Smooth muscle cell (in vitro differentiated cells): ENCODE results near the gene DIABLO. TPM values are rescaled to one million over a fixed set of nuclear protein-coding genes. Genes with fewer than 3 reads are reported as not detected.
"Not testable (repeated sequence)": the region's sequence is repeated elsewhere in the genome, so short reads cannot be mapped to it uniquely, and the experiment has no call there.

Experiments
- DNase-seq: peaks from one replicate; lab custom pipeline; 2025; ENCODE audit not compliant: unreplicated experiment; lab: John Stamatoyannopoulos, UW
- H2AFZ ChIP-seq: fragments of 200-600 bp; sonication (generic); 2 replicates; pipeline ENCODE4 v1.6.0; 2016; ENCODE audit warnings: antibody characterized with exemption, low read depth, mild to moderate bottlenecking
- H3F3A ChIP-seq: fragments of 200-600 bp; sonication (generic); 2 replicates; pipeline ENCODE4 v1.6.0; 2017; ENCODE audit warnings: antibody characterized with exemption, low read depth
- H3K27ac ChIP-seq: fragments of 200-600 bp; sonication (generic); 2 replicates; pipeline ENCODE4 v1.5.1; 2016; ENCODE audit warnings: low read depth, mild to moderate bottlenecking
- H3K27me3 ChIP-seq: fragments of 200-600 bp; sonication (generic); 2 replicates; pipeline ENCODE4 v1.6.1; 2016; ENCODE audit warnings: low read depth, mild to moderate bottlenecking
- H3K36me3 ChIP-seq: fragments of 200-600 bp; sonication (generic); 2 replicates; pipeline ENCODE4 v1.5.1; 2016; ENCODE audit warnings: low read depth
- H3K4me1 ChIP-seq: fragments of 200-600 bp; sonication (generic); 2 replicates; pipeline ENCODE4 v1.5.1; 2016; ENCODE audit warnings: low read depth
- H3K4me2 ChIP-seq: fragments of 200-600 bp; sonication (generic); 2 replicates; pipeline ENCODE4 v1.6.0; 2016; ENCODE audit warnings: mild to moderate bottlenecking
- H3K4me3 ChIP-seq: fragments of 200-600 bp; sonication (generic); 2 replicates; pipeline ENCODE4 v1.5.1; 2016; ENCODE audit warnings: mild to moderate bottlenecking
- H3K79me2 ChIP-seq: fragments of 200-600 bp; sonication (generic); 2 replicates; pipeline ENCODE4 v1.6.0; 2016; ENCODE audit warnings: low read depth, mild to moderate bottlenecking
- H3K9ac ChIP-seq: fragments of 200-600 bp; sonication (generic); 2 replicates; pipeline ENCODE4 v1.6.0; 2016; ENCODE audit warnings: low read depth
- H3K9me3 ChIP-seq: fragments of 200-600 bp; sonication (generic); replicated peaks from 2 replicates; pipeline ENCODE4 v1.5.1; 2016; ENCODE audit warnings: low read depth
- H4K20me1 ChIP-seq: fragments of 200-600 bp; sonication (generic); 2 replicates; pipeline ENCODE4 v1.6.0; 2016; ENCODE audit warnings: low read depth
- CTCF ChIP-seq: fragments of 200-600 bp; sonication (generic); IDR thresholded peaks from 2 replicates; pipeline ENCODE4 v1.5.1; 2017; ENCODE audit warnings: borderline replicate concordance, mild to moderate bottlenecking, antibody characterized with exemption; ENCODE audit not compliant: insufficient read depth, poor library complexity, severe bottlenecking
- WGBS: methylation state at CpG from one replicate; pipeline ENCODE4 v1.1.7; 2016; ENCODE audit warnings: low lambda C conversion rate; 5-methylcytosine and 5-hydroxymethylcytosine counted together
- polyA plus RNA-seq: library from polyadenylated mRNA; unstranded; fragments of >200 nt; fragmentation: Nextera tagmentation; extraction: Ambion mirVana; gene quantifications from 2 replicates; pipeline ENCODE4 v1.2.1, GENCODE V29; 2016
- total RNA-seq: library from RNA; depleted of rRNA; stranded (reverse); fragments of >200 nt; gene quantifications from 2 replicates; pipeline ENCODE4 v1.2.3, GENCODE V29; 2014

Gene DIABLO
- total and polyA plus RNA-seq, 2 experiments from 2014 or later: 68.8 to 76.2 TPM

DNA sequence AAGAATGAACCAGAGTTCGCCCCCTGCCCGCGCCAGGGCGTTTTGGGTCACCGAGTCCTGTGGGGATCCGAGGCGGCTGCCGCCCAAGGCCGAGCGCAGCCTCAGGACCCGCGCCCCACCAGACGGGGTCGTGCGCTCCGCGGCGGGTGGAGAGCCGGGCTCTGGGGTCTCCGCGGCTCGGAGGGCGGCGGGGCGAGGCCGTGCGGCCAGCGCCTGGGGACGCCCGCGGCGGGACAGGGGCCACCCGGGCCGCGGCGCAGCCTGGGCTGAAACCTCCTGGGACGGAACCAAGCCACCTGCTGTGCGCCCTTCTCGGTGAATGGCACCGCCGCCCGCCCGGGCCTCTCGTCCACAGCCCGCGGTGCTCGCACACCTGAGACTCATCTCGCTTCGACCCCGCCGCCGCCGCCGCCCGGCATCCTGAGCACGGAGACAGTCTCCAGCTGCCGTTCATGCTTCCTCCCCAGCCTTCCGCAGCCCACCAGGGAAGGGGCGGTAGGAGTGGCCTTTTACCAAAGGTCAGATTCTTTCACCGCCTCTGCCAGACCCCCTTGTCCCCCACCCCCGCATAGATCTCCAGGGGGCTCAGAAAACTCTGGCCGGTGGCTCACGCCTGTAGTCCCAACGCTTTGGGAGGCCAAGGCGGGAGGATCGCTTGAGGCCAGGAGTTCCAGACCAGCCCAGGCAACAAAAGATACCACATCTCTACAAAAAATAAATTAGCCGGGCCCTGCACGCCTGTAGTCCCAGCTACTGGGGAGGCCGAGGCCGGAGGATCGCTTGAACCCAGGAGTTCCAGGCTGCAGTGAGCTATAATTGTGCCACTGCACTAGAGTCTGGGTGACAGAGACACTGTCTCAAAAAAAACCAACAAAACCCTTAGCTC, 21.4 kb downstream of the DIABLO start:
- peak overlapping the region; percentile 60 for H3K4me3 ChIP-seq
- peak overlapping the region; percentile 97 for H3K4me2 ChIP-seq
- no peak overlapping the region for H3K27ac ChIP-seq
- H3K79me2 ChIP-seq: no peaks in the 10 kb centered on the region
- 14% methylated on average over 51 of the region's 71 CpGs for WGBS
- H3K9ac ChIP-seq: no peak overlapping the region
- H4K20me1 ChIP-seq: peaks cover 14% of the 10 kb centered on the region
- H3K36me3 ChIP-seq: no peaks in the 10 kb centered on the region
- H2AFZ ChIP-seq: no peak overlapping the region
- H3K9me3 ChIP-seq: no peaks in the 10 kb centered on the region
- H3K27me3 ChIP-seq: peaks cover 42% of the 10 kb centered on the region
- no peaks in the 10 kb centered on the region for H3K4me1 ChIP-seq
- no peak for DNase-seq
- TF ChIP-seq CTCF: no peak
- no peaks in the 10 kb centered on the region for H3F3A ChIP-seq

DNA sequence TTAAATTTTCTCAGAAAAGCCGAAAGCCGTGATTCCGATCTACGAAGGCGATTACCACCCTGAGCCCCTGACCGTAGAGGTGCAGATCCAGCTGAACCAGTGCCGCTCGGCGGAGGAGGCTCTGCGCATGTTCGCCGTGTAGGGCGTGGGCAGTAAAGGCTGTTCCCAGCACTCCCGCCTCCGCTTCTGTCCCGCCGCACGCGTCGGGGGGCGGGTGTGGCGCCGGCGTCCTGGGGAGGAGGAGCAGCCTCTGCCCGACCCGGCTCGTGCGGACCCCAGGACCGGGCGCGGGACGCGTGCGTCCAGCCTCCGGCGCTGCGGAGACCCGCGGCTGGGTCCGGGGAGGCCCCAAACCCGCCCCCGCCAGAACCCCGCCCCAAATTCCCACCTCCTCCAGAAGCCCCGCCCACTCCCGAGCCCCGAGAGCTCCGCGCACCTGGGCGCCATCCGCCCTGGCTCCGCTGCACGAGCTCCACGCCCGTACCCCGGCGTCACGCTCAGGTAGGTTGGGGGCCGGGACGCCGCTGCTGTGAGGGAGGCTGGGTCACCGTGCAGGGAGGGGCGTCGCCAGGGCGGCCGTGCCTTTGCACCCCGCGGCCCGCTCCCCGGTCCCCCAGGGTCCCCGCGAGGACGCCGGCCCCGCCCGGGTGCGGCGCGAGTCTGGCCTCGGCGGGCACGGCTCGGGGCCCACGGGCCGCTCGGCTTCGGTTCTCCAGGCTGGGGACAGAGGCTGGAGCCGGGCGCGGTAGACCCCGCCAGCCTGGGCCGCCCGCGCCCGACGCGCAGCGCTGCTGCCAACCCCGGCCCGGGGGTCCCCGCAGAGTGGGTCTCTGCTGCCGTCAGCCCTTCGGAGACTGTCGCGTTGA, 22.3 kb downstream of the DIABLO start, which contains the start of gene B3GNT4:
Gene B3GNT4 (plus strand): TSS at position 409 of the 866 bp plus-strand sequence. CDS start 910 bp downstream, outside the sequence.
- H3K27me3 ChIP-seq: peaks cover 42% of the 10 kb centered on the region
- peak within 1 kb of the TSS; percentile 97 for H3K4me2 ChIP-seq
- no peaks in the 10 kb centered on the region for H3K79me2 ChIP-seq
- H3K9ac ChIP-seq: no peak within 1 kb of the TSS
- peaks cover 14% of the 10 kb centered on the region for H4K20me1 ChIP-seq
- peak within 1 kb of the TSS; percentile 84 for H2AFZ ChIP-seq
- 2% methylated on average over 55 of the region's 104 CpGs for WGBS
- no peaks in the 10 kb centered on the region for H3K4me1 ChIP-seq
- H3K4me3 ChIP-seq: peak within 1 kb of the TSS; percentile 60
- no peak within 1 kb of the TSS for H3K27ac ChIP-seq
- TF ChIP-seq CTCF: no peak
- H3F3A ChIP-seq: no peaks in the 10 kb centered on the region
- no peak for DNase-seq
- no peaks in the 10 kb centered on the region for H3K36me3 ChIP-seq
- no peaks in the 10 kb centered on the region for H3K9me3 ChIP-seq

DNA sequence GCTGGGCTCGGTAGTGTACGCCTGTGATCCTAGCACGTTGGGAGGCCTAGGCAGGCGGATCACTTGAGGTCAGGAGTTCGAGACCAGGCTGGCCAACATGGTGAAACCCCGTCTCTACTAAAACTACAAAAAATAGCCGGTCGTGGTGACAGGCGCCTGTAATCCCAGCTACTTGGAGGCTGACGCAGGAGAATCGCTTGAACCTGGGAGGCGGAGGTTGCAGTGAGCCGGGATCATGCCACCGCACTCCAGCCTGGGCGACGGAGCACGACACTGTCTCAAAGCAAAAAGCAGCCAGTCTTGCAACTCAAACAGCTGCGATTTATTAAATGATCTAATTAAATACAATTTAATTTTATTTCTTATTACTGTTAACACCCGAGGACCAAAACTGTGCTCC, 23.0 kb downstream of the DIABLO start:
- not testable (repeated sequence) for H3K79me2 ChIP-seq, H3K36me3 ChIP-seq, H2AFZ ChIP-seq, H3K4me1 ChIP-seq, H3K9ac ChIP-seq, DNase-seq, H3K27ac ChIP-seq, H3K9me3 ChIP-seq, H3F3A ChIP-seq
- peaks cover 42% of the 10 kb centered on the region for H3K27me3 ChIP-seq
- peak overlapping the region; percentile 60 for H3K4me3 ChIP-seq
- H4K20me1 ChIP-seq: peaks cover 14% of the 10 kb centered on the region
- 70% methylated on average over 19 of the region's 19 CpGs for WGBS
- H3K4me2 ChIP-seq: peak overlapping the region; percentile 97

DNA sequence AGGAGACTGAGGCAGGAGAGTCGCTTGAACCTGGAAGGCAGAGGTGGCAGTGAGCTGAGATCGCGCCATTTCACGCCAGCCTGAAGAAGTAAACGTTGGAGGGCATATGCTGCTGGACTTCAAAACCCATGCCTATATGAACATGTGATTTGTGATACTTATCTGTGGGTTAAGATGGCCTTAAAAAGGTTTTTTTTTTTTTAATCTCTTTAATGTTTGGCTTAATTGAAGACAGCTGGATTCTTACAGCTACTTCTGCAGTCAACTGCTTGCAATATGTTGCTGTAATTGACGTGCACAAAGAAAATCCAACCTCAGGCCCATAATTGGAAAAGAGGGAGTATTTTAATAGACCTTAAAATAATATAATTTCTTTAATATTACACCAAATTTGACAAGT, 23.8 kb downstream of the DIABLO start:
- TF ChIP-seq CTCF: no peak
- Histone ChIP-seq H3K79me2 (no peaks in the 10 kb centered on the region), H3K36me3 (no peaks in the 10 kb centered on the region), H3K27ac (no peak overlapping the region), H3K4me3 (no peak overlapping the region), H3K4me1 (no peaks in the 10 kb centered on the region), H3K9ac (no peak overlapping the region), H3K27me3 (peaks cover 42% of the 10 kb centered on the region), H3F3A (no peaks in the 10 kb centered on the region), H4K20me1 (peaks cover 8% of the 10 kb centered on the region), H3K9me3 (no peaks in the 10 kb centered on the region), H2AFZ (no peak overlapping the region), H3K4me2 (no peak overlapping the region)
- WGBS: 94% methylated on average over 6 of the region's 6 CpGs
- DNase-seq: no peak
